ENCODE data around the gene USP19. TPM values are rescaled to one million over a fixed set of nuclear protein-coding genes. Genes with fewer than 3 reads are reported as not detected.

The USP19 gene
- total RNA-seq, 4 donors from 2014 or later = 30.7 to 63.5 (median 45.4) TPM

GRCh38 chr3:49162751-49163419 is 42.3 kb upstream of the USP19 start:
- no peak for DNase-seq (ENCODE audit: low spot score)
- no peak for ATAC-seq (ENCODE audit: low FRiP score)
- TF ChIP-seq, protein P1, sequence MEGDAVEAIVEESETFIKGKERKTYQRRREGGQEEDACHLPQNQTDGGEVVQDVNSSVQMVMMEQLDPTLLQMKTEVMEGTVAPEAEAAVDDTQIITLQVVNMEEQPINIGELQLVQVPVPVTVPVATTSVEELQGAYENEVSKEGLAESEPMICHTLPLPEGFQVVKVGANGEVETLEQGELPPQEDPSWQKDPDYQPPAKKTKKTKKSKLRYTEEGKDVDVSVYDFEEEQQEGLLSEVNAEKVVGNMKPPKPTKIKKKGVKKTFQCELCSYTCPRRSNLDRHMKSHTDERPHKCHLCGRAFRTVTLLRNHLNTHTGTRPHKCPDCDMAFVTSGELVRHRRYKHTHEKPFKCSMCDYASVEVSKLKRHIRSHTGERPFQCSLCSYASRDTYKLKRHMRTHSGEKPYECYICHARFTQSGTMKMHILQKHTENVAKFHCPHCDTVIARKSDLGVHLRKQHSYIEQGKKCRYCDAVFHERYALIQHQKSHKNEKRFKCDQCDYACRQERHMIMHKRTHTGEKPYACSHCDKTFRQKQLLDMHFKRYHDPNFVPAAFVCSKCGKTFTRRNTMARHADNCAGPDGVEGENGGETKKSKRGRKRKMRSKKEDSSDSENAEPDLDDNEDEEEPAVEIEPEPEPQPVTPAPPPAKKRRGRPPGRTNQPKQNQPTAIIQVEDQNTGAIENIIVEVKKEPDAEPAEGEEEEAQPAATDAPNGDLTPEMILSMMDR (IDR thresholded peaks at IDR 0.05) = no peak

- TF ChIP-seq, protein P1 (IDR thresholded peaks at IDR 0.05) = no peak
- no peak for ATAC-seq (ENCODE audit: low FRiP score)
- no peak for DNase-seq (ENCODE audit: low spot score)
Measured at GRCh38 chr3:49161808-49162530, 41.3 kb upstream of the USP19 start.

DNA sequence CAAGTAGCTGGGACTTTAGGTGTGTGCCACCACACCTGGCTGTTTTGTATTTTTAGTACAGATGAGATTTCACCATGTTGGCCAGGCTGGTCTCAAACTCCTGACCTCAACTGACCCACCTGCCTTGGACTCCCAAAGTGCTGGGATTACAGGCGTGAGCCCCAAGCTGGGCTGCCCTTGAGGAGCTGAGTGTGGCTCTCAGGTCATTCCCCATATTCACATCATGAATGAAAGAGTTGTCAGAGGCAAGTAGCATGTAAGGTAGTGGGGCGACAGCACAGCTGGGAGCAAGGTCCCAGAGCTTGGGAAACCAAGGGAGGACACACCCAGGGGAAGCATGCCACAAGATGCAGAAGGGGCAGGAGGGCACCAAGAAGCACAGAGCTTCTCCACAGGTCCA is 40.6 kb upstream of the USP19 start:
- DNase-seq (ENCODE audit: low spot score) (no peak), ATAC-seq (ENCODE audit: low FRiP score) (no peak)
- TF ChIP-seq, protein P1 (IDR thresholded peaks at IDR 0.05) = no peak

GRCh38 chr3:49158792-49159191 is 38.2 kb upstream of the USP19 start:
- TF ChIP-seq, protein P1 (IDR thresholded peaks at IDR 0.05) = no peak
- DNase-seq (ENCODE audit: low spot score) = no peak
- no peak for ATAC-seq (ENCODE audit: low FRiP score)

DNA sequence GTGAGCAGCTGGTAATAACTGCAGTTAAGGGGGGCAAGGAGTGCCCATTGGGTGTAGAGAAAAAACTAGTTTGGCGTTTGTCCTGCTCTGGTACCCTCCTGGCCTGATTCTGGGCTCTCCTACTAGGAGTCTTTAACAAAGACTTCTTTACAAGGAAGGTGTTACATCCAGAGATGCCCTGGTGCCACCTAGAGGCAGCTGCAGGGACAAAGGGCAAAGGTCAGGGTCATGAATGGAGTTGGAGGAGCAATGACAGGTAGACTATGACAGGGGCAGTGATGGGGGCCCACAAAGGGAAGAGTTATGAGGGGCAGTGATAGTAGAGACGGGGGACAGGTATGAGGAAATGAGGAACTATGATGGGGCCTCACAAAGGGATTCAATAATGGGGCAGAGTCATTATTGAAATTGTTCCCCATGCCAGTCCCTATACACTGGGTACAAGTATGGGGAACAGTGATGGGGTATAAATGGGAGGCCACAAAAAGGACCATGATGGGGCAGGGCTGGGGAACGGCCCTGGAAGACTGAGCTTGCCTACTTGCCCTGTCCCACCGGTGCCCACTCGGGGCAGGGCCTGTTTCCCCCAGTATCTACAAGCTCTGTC is 37.6 kb upstream of the USP19 start:
- DNase-seq (ENCODE audit: low spot score) (no peak), ATAC-seq (ENCODE audit: low FRiP score) (no peak)
- TF ChIP-seq, protein P1 (IDR thresholded peaks at IDR 0.05) = no peak

GRCh38 chr3:49157289-49157688 is 36.7 kb upstream of the USP19 start:
- ATAC-seq (ENCODE audit: low FRiP score) (no peak), DNase-seq (ENCODE audit: low spot score) (no peak)
- TF ChIP-seq, protein P1 (IDR thresholded peaks at IDR 0.05) = no peak

All from omental fat pad (tissue), 4 donors.